Measurements from ENCODE around the gene TFF3. TPM values are rescaled to one million over a fixed set of nuclear protein-coding genes. Genes with fewer than 3 reads are reported as not detected.

The TFF3 gene
- total RNA-seq, 2 experiments from 2014 or later, result not detected

DNA sequence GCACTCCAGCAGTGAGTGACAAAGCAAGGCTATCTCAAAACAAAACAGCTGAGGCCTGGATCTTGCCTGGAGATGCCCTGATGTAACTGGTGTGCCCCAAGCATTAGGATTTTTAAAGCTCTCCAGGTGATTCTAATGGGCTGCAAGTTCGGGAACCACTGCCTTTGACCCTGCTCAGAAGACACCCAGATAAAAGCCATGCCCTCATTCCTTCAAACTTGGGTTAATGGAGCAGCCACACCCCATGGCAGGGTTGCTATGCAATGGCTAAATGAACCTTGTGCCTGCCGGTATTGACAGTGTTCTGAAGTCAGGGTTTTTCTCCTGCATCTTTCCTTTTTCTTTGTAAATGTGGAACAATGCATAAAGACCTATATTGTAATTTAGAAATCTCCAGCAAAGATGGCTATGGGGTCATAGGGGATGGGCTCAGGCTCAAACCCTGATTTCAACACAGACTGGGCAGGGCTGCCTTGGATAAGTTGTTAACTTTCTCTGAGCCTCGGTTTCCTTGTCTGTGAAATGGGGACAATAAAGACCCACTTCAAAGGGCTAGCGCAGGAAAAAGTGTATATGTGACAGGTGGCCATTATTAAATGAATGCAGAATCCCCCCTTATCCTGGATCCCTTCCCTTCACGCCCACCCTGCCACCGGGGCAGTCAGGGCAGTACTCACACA is 453 bp downstream of the TFF3 start:
- intact Hi-C loops (cut with DNase I, micrococcal nuclease), result no loop called here
- Mint-ChIP-seq H3K4me1 (ENCODE audit: low read depth) (peaks cover 4% of the 10 kb centered on the region), H3K9me3 (no peaks in the 10 kb centered on the region), H3K4me3 (no peak overlapping the region), H3K36me3 (ENCODE audit: low read depth) (no peaks in the 10 kb centered on the region), H3K27ac (no peak overlapping the region), H3K27me3 (no peaks in the 10 kb centered on the region)
- ChIA-PET CTCF (no interaction called here), POLR2A (no interaction called here)
- H3K9me3 ChIP-seq (ENCODE audit: control insufficient read depth in 1 of 2, insufficient read depth in 1 of 2, low read length in 2 of 2), result no peaks in the 10 kb centered on the region
- no peaks in the 10 kb centered on the region for H3K27me3 ChIP-seq (ENCODE audit: control insufficient read depth in 1 of 2, insufficient read depth in 2 of 2, low read length in 2 of 2)
- H3K36me3 ChIP-seq (ENCODE audit: insufficient read depth, low read length), result no peaks in the 10 kb centered on the region
- no peak for DNase-seq
- H3K27ac ChIP-seq (ENCODE audit: low read depth in 1 of 2, low read length in 2 of 2), result no peak overlapping the region
- no peak overlapping the region for H3K4me3 ChIP-seq (ENCODE audit: low read length)
- peaks cover 11% of the 10 kb centered on the region for H3K4me1 ChIP-seq (ENCODE audit: insufficient read depth, low read length)
- ATAC-seq (ENCODE audit: poor library complexity), result no peak
- no peak for TF ChIP-seq CTCF (IDR thresholded peaks at IDR 0.05)

- CTCF ChIA-PET, result no interaction called here
- ATAC-seq (ENCODE audit: poor library complexity), result no peak
These were observed 1.7 kb downstream of the TFF3 start for GRCh38 chr21:42313501-42313969.

GRCh38 chr21:42312626-42313104 is 2.5 kb downstream of the TFF3 start:
- DNase-seq (no peak), ATAC-seq (ENCODE audit: poor library complexity) (no peak)
- peaks cover 11% of the 10 kb centered on the region for H3K4me1 ChIP-seq (ENCODE audit: insufficient read depth, low read length)
- H3K27me3 ChIP-seq (ENCODE audit: control insufficient read depth in 1 of 2, insufficient read depth in 2 of 2, low read length in 2 of 2), result peaks cover 0 to 5% of the 10 kb centered on the region in 2 experiments
- no peaks in the 10 kb centered on the region for H3K36me3 Mint-ChIP-seq (ENCODE audit: low read depth)
- no peak overlapping the region for H3K4me3 ChIP-seq (ENCODE audit: low read length)
- ChIA-PET POLR2A (no interaction called here), CTCF (no interaction called here)
- H3K9me3 ChIP-seq (ENCODE audit: control insufficient read depth in 1 of 2, insufficient read depth in 1 of 2, low read length in 2 of 2), result no peaks in the 10 kb centered on the region
- H3K4me1 Mint-ChIP-seq (ENCODE audit: low read depth), result peaks cover 9% of the 10 kb centered on the region
- no peak overlapping the region for H3K4me3 Mint-ChIP-seq
- intact Hi-C loops (cut with DNase I, micrococcal nuclease), result no loop called here
- TF ChIP-seq CTCF (IDR thresholded peaks at IDR 0.05), result no peak
- H3K27me3 Mint-ChIP-seq, result peaks cover 8% of the 10 kb centered on the region
- H3K36me3 ChIP-seq (ENCODE audit: insufficient read depth, low read length), result no peaks in the 10 kb centered on the region
- H3K27ac Mint-ChIP-seq, result no peak overlapping the region
- no peaks in the 10 kb centered on the region for H3K9me3 Mint-ChIP-seq
- H3K27ac ChIP-seq (ENCODE audit: low read depth in 1 of 2, low read length in 2 of 2), result no peak overlapping the region

More at GRCh38 chr21:42313501-42313969, 1.7 kb downstream of the TFF3 start:
- peaks cover 11% of the 10 kb centered on the region for H3K4me1 ChIP-seq (ENCODE audit: insufficient read depth, low read length)
- Mint-ChIP-seq H3K4me1 (ENCODE audit: low read depth) (peaks cover 9% of the 10 kb centered on the region), H3K27me3 (peaks cover 5% of the 10 kb centered on the region), H3K9me3 (no peaks in the 10 kb centered on the region), H3K4me3 (no peak overlapping the region), H3K27ac (no peak overlapping the region), H3K36me3 (ENCODE audit: low read depth) (no peaks in the 10 kb centered on the region)
- POLR2A ChIA-PET, result no interaction called here
- TF ChIP-seq CTCF (IDR thresholded peaks at IDR 0.05), result no peak
- no peaks in the 10 kb centered on the region for H3K36me3 ChIP-seq (ENCODE audit: insufficient read depth, low read length)
- H3K4me3 ChIP-seq (ENCODE audit: low read length), result no peak overlapping the region
- no peak for DNase-seq
- intact Hi-C loops (cut with DNase I, micrococcal nuclease), result no loop called here
- no peak overlapping the region for H3K27ac ChIP-seq (ENCODE audit: low read depth in 1 of 2, low read length in 2 of 2)
- no peaks in the 10 kb centered on the region for H3K9me3 ChIP-seq (ENCODE audit: control insufficient read depth in 1 of 2, insufficient read depth in 1 of 2, low read length in 2 of 2)
- no peaks in the 10 kb centered on the region for H3K27me3 ChIP-seq (ENCODE audit: control insufficient read depth in 1 of 2, insufficient read depth in 2 of 2, low read length in 2 of 2)
